HCEC 1CT (cell line): ENCODE results near the gene ARHGAP6.
A peak's percentile ranks its signal among the peaks of the same experiment; 100 is the strongest.

Source experiments
- DNase-seq: peaks from one replicate; pipeline ENCODE4 v3.0.0-alpha.2; 2017

ARHGAP6 gene

DNA sequence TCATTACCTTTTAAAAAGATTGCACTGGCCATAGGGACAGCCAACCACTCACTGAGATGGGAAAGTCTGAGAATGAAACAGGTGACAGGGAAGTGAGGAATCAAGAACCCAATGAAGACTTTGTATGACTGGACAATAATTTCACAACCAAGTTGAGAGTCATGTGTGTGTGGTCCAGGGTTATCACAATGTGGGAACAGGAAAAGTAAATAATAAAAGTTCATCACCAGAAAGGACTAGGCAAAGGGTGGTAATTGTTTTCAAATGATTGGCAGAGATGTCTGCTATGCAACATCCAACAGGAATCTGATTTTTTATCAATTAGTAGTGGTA lies 243.2 kb downstream of the ARHGAP6 start:
- no peak for DNase-seq

DNA sequence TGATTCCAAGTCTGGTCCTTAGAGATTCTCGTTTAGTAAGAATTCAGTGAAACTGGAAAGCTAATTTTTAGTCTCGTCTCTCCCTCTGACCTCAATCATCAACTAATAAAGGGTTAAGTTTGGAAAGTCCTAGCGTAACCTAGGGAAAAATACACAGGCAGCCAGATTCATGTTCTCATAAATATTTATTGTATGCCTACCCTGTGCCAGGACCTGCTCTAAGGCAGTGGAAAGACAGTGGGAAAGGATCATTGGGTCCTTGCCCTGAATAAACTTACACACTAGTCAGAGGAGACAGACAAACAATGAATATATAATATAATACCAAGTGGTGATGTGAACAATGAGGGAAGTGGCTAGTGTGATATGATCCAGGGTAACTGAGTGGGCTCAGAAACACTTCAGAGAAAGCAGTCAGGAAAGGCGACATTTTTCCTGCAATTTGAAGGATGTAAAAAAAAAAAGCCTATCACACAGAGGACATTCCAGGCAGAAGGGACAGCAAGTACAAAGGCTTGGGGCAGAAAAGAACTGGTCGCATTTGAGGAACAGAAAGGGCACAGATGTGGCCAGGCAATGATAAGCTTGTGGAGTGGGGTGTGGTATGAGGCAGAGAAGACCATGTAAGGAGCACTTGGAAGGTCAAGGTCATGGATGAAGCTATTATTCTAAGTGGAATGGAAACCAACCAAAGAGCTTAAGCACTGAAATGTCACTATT lies 243.8 kb downstream of the ARHGAP6 start:
- no peak for DNase-seq

DNA sequence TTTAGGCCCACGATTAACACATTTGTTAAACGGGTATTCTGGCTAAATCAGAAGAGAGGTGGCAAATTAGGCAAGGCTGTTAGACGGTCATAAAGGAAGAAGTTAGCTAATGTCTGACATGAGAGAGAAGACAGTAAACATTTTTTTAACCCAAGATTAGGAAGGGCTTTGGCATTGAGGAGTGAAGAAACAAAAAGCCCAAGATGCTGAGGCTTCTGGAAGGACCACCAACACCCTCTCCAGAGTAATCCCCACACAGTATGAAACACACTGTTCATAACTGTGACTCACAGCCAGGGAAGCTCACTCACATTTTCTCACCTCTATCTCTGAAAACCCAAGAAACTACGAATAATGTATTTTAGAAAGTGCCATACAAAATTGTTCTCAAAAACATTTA lies 244.9 kb downstream of the ARHGAP6 start:
- no peak for DNase-seq

DNA sequence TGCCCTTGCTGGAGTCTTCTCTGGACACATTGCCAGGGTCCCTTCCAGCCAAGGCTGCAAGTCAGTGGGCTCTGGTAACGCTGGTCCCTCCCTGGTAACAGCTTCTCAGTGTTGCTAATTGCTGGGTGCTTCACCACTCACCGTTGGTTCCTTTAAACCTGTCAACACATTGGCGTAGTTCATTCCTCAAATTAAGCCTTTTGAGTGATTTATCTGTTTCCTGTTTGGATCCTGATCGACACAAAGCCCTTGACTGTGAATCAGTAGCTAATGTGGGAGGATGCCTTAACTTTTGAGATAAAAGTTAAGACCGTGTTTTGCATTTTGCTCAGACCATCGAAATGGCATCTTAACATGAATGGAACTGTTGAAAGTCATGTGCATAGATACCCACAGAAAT lies 246.6 kb downstream of the ARHGAP6 start:
- DNase-seq: no peak

DNA sequence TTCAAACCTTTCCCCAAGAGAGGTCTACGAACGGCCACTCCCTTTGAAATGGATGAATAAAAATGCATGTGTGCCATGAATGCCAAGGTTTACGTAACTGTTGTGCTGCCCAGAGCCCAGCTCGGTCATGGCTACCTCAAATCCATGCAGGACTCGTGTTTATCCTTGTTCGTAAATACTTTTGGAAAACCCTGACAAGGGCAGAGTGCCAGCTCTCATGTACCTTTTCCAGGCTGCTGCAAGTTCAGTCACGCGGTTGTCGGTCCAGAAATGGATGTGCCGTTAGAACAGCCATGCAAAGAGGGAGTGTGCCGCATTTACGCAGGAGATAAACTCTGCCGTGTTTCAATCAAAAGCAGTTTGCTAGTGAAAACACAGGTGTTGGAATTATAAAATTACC lies 249.1 kb downstream of the ARHGAP6 start:
- no peak for DNase-seq

DNA sequence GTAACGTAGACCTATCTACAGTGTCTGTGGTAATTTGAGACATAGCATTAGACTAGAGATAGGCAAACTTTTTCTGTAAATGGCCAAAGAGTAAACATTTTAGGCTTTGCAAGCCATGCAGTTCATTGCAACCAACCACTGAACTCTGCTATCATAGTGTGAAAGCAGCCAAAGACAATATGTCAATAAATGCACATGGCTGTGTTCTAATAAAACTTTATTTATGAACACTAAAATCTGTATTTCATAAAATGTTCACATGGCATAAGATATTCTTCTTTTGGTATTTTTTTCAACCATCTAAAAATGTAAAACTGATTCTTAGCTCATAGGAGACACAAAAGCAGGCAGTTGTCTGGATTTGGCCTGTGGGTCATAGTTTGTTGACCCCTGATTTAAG lies 251.6 kb downstream of the ARHGAP6 start:
- no peak for DNase-seq

DNA sequence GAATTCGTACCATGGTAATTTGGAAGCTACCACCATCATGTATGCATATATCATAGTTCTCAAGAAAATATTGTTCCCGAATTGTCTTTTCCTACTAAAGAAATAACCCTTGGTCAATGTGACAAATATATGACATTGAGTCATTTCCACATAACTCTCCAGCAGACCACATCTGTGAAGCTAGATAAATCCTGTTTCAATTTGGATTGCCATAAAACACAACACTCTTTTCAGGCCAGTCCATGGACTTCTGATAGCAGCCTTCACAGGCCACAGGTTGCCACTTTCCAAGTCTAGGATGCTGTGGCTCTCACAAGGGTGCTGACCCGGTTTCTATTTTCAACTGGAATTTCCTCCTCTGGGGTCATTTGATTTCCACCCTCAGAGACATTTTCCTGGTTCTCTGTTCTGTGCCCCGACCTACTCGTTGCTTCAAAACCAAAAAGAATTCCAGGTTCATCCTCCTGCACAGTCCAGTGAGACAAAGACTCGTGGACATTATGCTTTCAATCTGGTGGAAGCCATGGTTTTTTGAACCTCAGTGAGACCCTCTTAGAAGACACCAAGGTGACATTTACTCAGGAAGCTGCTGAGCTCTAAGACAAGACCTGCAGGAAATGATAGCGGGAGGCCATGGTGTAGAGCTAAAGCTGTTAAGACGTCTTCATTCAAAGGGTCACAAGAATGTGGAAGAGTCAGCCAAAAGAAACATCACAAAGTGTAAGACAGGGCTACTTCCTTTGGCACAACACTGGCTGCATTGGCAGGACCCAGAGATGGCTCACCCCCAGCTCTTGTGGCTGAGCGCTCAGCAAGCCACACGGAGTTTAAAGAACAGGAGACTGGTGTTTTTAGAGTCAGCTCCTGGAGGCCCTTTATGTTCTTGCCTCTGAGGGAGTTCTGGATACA lies 252.8 kb downstream of the ARHGAP6 start:
- DNase-seq: no peak

DNA sequence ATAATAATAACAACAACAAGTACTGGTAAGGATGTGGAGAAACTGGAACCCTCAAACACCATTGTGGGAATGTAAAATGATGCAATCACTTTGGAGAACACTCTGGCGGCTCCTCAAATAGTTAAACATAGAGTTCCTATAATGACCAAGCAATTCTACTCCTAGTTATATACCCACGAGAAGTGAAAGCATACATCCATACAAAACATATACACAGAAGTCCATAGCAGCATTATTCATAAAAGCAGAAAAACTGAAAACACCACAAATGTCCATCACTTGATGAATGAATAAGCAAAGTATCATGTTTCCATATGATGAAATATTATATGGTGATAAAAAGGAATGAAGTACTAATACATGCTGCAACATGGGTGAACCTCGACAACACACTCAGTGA lies 255.8 kb downstream of the ARHGAP6 start:
- DNase-seq: no peak

DNA sequence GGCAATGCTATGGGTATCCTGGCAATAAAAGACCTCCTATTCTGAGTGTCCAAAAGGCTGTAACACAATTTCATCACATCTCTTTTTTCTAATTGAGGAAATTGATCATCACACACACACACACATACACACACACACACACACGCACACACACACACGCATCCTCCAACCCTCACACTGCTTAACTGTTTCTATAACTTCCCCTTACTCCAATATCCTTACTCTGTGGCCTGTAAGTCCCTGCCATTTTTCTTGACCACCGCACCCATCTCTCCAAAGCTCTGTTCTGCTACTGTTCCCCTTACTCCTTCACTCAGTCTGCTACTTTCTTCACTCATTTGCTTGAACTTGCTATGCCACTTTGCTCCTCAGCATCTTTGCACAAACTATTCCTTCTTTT lies 256.9 kb downstream of the ARHGAP6 start:
- no peak for DNase-seq

DNA sequence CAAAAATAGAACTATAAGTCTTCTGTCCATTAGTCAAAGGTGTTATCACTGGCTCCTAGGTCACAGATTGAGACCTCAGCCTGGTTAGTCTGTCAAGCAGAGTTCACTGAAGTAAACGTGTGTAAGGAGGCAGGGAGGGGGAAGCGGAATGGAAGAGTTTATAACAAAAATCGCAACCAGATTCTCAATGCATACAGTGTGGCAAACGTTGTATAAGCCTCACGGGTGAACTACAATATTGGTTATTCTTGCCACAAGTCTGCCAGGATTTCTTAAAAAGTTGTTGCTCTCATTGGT lies 257.7 kb downstream of the ARHGAP6 start:
- no peak for DNase-seq

DNA sequence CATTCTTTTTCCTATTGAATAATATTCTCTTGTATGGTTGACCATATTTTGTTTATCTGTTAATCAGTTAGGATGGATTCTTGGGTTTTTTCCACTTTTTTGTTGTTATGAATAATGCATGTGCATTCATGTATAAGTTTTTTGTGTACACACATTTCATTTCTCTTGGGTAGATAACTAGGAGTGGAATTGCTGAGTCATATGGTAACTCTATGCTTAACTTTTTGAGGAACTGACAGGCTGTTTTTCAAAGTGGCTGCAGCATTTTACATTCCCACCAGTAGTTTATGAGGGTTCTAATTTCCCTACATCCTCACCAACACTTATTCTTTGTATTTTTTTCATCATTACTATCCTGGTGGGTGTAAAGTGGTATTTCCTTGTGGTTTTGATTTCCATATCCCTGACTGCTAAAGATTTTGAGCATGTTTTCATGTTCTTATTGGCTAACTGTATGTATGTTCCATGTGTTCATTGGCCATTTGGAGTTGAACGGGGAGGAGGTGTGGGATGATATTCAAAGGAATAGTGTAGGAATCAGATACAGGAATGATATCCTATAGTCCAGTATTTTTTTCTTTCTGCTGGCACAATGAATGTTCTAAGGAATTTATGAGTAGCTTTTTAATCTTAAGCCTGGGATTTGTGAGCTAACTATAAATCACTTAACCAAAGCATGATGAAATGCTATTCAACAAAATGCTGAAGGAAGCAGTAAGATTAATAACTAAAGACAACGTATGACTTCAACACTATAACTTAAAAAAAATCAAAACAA lies 258.2 kb downstream of the ARHGAP6 start:
- DNase-seq: peak; percentile 42

DNA sequence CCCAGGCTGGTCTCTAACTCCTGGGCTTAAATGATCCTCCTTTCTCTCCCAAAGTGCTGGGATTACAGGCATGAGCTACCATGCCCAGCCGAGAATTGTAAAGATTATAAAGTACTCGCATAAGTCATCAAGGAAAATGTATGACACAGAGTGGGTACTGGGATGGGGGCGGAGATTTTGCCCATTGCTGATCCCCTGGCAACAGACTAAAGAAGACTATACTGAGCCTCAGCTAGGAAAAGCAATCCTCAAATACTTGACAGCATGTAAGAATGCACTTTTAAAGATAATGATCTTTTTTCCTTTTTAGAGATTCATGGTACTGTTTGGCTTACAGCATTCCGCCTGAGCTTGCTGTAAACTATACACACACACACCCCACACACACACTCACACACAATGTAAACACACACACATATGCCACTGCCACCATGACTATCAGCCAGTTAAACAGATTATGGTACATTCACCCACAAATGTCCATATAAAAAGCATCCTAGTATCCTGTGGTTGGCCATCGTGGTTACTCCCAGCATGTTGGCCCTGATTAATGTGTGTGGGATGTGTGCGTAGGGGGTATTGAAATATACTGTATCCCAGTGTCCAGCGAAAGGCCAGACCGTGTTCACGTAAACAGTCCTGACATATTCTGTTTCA lies 259.5 kb downstream of the ARHGAP6 start:
- peak; percentile 14 for DNase-seq

DNA sequence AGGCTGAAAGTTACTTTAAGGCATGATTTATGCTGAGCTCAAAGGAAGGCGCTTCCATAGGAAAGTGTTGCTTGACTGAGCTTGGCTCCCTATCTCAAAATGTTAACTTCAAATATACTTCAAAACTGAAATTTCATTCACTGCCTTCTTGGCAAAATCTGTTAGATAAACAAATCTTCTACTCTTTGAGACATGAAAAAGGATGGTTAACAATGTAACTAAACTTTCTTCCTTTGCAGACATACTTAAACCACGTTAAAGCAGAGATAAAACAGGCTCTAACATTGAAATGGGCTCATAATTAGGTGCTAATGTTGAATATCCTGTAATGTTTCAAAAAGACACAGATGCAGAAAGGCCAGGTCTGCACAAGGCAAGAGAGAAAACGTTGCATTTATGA lies 262.1 kb downstream of the ARHGAP6 start:
- no peak for DNase-seq

DNA sequence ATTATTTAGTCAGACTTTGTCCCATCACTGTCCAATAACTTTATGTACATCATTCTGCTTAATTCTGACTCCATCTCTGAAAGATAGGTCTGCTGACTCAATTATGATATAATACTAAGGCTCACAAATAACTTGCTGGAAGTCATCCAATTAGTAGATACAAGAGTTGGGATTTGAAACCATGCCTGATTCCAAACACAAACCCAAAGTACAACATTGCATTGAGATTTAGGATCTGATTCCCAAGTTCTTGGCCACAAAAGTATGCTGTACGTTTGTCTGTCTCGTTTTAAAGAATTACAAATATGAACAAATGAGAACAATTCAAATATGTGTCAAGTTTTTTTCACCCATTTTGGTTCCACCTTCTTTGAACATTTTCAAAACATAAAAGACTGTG lies 263.8 kb downstream of the ARHGAP6 start:
- peak; percentile 32 for DNase-seq

DNA sequence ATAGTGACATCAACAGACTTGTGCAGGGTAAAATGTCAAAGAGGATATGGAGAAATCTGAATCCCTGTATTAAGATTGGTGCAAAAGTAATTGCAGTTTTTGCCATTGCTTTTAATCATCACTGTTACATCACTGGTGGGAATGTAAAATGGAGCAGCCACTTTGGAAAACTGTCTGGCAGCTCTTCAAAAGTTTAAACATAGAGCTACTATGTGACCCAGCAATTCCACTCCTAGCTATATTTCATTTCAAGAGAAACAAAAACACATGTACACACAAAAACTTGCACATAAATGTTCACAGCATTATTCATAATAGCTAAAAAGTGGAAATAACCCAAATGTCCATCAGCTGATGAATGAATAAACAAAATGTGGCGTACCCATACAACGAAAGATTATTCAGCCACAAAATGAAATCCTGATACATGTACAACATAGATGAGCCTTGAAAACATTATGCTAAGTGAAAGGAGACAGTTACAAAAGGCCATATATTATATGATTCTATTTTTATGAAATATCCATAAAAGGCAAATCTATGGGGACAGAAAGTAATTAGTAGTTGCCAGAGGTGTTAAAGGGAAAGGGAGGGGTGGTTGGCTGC lies 266.1 kb downstream of the ARHGAP6 start:
- DNase-seq: no peak

DNA sequence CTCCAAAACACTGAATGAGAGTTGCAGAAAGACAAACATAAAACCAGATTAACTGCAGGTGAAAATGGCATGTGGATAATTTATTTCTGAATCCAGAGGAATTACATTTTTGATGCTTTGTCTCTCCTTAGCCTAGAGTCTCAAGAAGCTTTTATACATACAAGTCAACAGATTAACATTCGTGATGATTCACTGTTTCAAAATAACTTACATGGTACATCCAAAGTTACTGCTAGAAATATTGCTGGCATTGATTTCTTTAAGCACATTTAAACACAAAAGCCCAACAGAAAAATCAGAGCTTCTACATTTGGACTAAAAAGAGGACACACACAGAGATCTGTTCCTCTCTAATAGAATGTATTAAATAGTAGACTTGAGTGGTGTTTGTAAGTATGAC lies 266.9 kb downstream of the ARHGAP6 start:
- DNase-seq: peak; percentile 13

DNA sequence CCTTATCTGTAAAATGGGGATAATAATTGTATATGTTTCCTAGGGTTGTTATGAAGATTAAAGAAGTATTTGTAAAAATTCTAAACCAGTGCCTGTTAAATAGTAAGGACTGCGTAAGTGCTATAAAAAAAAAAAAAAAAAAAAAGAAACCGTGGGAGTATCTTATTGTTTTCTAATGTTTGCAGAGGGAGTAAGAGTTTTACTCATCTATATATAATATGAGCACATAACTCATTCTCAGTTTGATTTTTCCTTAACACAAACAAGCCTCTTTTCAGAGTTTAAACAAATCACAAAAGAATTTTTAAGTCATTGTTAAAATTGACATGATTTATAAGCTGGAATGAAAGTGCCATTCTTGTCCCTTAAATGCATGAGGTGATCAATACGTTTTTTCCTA lies 267.6 kb downstream of the ARHGAP6 start:
- DNase-seq: no peak

DNA sequence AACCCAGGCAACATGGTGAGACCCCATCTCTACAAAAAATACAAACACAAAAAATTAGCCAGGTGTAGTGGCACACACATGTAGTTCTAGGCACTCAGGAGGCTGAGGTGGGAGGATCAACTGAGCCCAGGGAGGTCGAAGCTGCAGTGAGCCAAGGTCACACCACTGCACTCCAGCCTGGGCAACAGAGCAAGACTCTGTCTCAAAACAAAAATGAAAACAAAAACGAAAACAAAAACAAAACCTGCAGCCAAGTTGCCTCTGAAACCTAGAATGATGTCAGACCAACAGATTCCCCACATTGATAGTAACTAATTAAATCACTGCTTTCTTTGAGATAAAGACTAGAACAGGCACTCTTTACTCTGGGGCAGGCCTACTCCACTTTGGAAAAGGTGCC lies 268.0 kb downstream of the ARHGAP6 start:
- DNase-seq: no peak

DNA sequence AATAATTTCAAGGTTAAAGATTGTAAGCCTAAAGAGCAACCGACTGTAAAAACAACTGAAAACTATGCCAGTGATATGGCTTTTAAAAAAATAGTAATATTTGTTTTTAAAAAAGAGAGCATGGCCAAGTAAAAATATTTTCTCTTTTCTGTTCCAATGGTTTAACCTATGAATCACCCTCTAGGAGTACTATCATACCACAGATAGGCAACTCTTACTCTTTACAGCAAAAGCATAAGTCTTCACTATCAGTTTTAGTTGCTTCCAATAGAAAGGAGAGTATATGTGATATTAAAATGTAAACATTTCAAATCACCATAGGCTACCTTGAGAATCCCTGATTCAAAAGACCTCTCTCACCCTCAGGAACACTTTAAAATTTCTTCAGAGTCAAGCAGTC lies 269.9 kb downstream of the ARHGAP6 start:
- no peak for DNase-seq

DNA sequence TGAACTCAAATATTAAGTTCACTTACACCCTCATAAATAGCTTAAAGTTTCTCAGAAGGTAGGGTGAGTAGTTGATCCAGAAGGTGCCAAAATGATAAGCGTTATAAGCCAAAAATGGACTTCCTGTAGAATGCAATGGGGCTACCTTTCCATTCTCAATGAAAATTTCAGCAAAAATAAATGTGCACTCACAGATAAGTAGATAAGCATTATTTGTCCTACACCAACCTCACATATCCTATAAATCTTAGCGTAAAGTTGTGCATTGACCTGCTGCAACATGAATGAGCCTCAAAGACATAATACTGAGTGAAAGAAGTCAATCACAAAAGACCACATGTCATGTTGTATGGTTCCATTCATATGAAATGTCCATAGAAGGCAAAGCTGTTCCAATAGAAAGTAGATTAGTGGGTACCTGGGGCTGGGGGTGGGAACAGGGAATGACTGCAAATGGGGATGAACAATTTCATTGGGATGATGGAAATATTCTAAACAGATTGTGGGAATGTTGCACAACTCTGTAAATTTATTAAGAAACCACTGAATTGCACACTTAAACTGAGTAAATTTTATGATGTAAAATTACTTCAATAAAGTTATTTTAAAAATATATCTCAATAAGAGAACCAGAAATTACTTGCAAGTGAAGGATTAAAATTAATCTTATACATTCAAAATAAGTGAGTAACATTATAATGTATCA lies 271.6 kb downstream of the ARHGAP6 start:
- no peak for DNase-seq

DNA sequence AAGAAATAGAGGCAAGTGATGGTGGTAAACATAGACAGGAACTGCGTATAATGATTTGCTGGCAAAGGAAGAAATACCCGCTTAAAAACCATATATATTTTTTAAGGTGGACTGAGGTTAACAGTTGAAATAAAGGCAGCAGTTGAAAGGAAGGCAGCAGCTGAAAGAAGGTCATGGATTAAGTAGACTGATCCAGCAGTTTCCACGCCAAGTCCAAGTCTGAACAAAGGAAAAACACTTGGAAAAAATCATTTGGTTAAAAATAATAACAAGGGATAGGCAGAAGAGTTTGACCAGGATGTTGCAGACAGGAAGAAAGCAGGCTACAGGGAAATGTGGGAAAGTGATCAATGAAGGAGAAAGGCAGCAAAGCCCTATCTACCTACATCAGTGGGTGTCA lies 278.9 kb downstream of the ARHGAP6 start:
- DNase-seq: no peak

DNA sequence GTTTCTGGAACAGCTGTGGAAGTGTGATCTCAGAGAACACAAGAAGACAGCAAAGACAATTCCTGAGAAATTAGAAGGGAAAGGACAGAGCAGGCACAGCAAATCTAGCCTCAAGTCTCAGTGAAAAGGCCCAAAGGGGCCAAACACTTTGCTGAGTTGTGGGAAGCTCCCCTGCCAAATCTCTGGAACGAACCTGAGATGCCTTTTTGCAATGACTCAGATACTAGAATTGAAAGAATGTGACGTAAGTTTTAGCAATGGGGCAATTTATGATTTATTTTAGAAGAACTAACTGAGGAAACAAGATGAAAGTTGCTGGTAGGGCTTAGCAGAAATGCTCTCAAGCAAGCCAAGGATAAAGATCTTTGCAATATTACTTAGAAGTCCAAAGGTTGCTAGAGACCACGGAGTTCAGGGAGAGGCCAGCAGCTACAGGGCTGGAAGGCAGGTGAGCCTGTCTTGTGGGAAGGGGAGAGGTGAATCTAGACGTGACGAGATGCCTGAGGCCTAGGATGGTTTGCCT lies 279.7 kb downstream of the ARHGAP6 start:
- peak; percentile 72 for DNase-seq
